SH-SY5Y (cell line): ENCODE results near the gene SPNS2.

Experiments
- GATA2 ChIP-seq: IDR thresholded peaks from 2 replicates; pipeline ENCODE4 v1.6.1; 2011; ENCODE audit warnings: mild to moderate bottlenecking, low read depth, low read length
- GATA3 ChIP-seq: IDR thresholded peaks from 2 replicates; pipeline ENCODE4 v1.6.1; 2011; ENCODE audit warnings: low read depth, mild to moderate bottlenecking, low read length, moderate library complexity

DNA sequence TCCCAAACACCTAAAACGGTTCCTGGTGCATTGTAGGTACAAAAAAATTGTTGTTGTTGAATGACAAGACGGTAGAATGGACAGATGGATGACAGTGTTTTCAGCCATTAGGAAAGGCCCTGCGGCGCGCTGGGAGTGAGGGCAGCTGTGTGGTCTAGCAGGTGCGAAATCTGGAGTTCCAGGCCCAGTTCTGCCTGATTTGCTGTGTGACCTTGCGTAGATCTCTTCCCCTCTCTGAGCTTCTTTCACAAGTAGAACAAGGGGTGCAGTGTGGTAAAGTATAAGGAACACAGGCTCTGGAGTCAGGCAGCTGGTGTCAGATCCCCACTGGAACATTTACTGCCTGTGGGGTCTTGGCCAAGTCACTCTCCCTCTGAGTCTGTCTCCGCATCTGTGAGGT is 25.3 kb downstream of the SPNS2 start:
- no peak for TF ChIP-seq GATA2
- no peak for TF ChIP-seq GATA3
